WTC11 (cell line): ENCODE measurements around the gene WIZ. TPM values are rescaled to one million over a fixed set of nuclear protein-coding genes. Genes with fewer than 3 reads are reported as not detected.

Experiments used
- ATAC-seq: fragments of 200-7000 bp; cut with Tn5 transposase; 2 replicates; pipeline ENCODE4 v1.10.0; 2021; ENCODE audit warnings: mild to moderate bottlenecking, moderate library complexity
- CTCF ChIA-PET: fragments of 300-600 bp; sonication (Branson Sonifier 250); formaldehyde crosslinking; loops from one replicate; lab custom pipeline; 2021; ENCODE audit warnings: antibody characterized with exemption; lab: Charles Lee
- POLR2A ChIA-PET: fragments of 350-600 bp; sonication (Branson Sonifier 250); formaldehyde crosslinking; loops from one replicate; lab custom pipeline; 2021; ENCODE audit warnings: antibody characterized with exemption; lab: Charles Lee
- DNase-seq: peaks from one replicate; pipeline ENCODE4 v3.0.0; 2021; ENCODE audit warnings: low spot score
- H3K27ac Mint-ChIP-seq: 2 replicates; pipeline ENCODE4 v1.8.0; 2021; ENCODE audit warnings: mixed read lengths
- H3K27me3 Mint-ChIP-seq: 2 replicates; pipeline ENCODE4 v1.8.0; 2021; ENCODE audit warnings: low read depth, mild to moderate bottlenecking, moderate library complexity, mixed read lengths
- H3K36me3 Mint-ChIP-seq: 2 replicates; pipeline ENCODE4 v1.8.0; 2021; ENCODE audit warnings: mixed read lengths
- H3K4me1 Mint-ChIP-seq: 2 replicates; pipeline ENCODE4 v1.8.0; 2022; ENCODE audit warnings: mixed read lengths
- H3K4me3 Mint-ChIP-seq: 2 replicates; pipeline ENCODE4 v1.8.0; 2021; ENCODE audit warnings: mild to moderate bottlenecking, moderate library complexity, mixed read lengths
- H3K9me3 Mint-ChIP-seq: 2 replicates; pipeline ENCODE4 v1.8.0; 2021; ENCODE audit warnings: mixed read lengths
- ATF1 ChIP-seq: sonication (generic); formaldehyde crosslinking; IDR thresholded peaks from 2 replicates; pipeline ENCODE4 v1.8.1; 2023; ENCODE audit warnings: mild to moderate bottlenecking, moderate library complexity, missing genetic modification reagents
- E2F4 ChIP-seq: sonication (generic); formaldehyde crosslinking; IDR thresholded peaks from 2 replicates; pipeline ENCODE4 v1.8.1; 2022; ENCODE audit warnings: low read depth, mild to moderate bottlenecking, moderate library complexity, missing genetic modification reagents, borderline replicate concordance
- ESRRA ChIP-seq: sonication (generic); formaldehyde crosslinking; IDR thresholded peaks from 2 replicates; pipeline ENCODE4 v1.8.1; 2022; ENCODE audit warnings: mild to moderate bottlenecking, missing genetic modification reagents, borderline replicate concordance
- IRF1 ChIP-seq: sonication (generic); formaldehyde crosslinking; IDR thresholded peaks from 2 replicates; pipeline ENCODE4 v1.8.0; 2023; ENCODE audit warnings: missing genetic modification reagents
- IRF2 ChIP-seq: sonication (generic); formaldehyde crosslinking; IDR thresholded peaks from 2 replicates; pipeline ENCODE4 v1.8.0; 2022; ENCODE audit warnings: low read depth, missing genetic modification reagents, borderline replicate concordance
- KAT7 ChIP-seq: sonication (generic); formaldehyde crosslinking; IDR thresholded peaks from 2 replicates; pipeline ENCODE4 v1.8.1; 2023; ENCODE audit warnings: missing genetic modification reagents, mild to moderate bottlenecking, borderline replicate concordance
- MYBL2 ChIP-seq: sonication (generic); formaldehyde crosslinking; IDR thresholded peaks from 2 replicates; pipeline ENCODE4 v1.8.1; 2023; ENCODE audit warnings: mild to moderate bottlenecking, moderate library complexity, missing genetic modification reagents
- NR1H2 ChIP-seq: sonication (generic); formaldehyde crosslinking; IDR thresholded peaks from 2 replicates; pipeline ENCODE4 v1.9.0; 2021; ENCODE audit warnings: mild to moderate bottlenecking, moderate library complexity, missing genetic modification reagents
- SMAD3 ChIP-seq: sonication (generic); formaldehyde crosslinking; IDR thresholded peaks from 2 replicates; pipeline ENCODE4 v1.8.0; 2022; ENCODE audit warnings: missing genetic modification reagents, mild to moderate bottlenecking, borderline replicate concordance
- ZNF138 ChIP-seq: sonication (generic); formaldehyde crosslinking; conservative IDR thresholded peaks from 2 replicates; pipeline ENCODE4 v1.8.1; 2022; ENCODE audit warnings: mild to moderate bottlenecking, moderate library complexity, missing genetic modification reagents
- ZNF232 ChIP-seq: sonication (generic); formaldehyde crosslinking; IDR thresholded peaks from 2 replicates; pipeline ENCODE4 v1.8.0; 2022; ENCODE audit warnings: mild to moderate bottlenecking, missing genetic modification reagents
- ZNF396 ChIP-seq: fragments of 250-450 bp; sonication (Bioruptor Pico); IDR thresholded peaks from 2 replicates; pipeline ENCODE4 v1.8.0; 2021; ENCODE audit warnings: mild to moderate bottlenecking, moderate library complexity, borderline replicate concordance
- total RNA-seq: library from RNA; stranded (reverse); gene quantifications from 3 replicates; pipeline ENCODE4 v1.2.3, GENCODE V29; 2021
- TF ChIP-seq, protein P1 (sequence below): sonication (generic); formaldehyde crosslinking; IDR thresholded peaks from 2 replicates; pipeline ENCODE4 v1.8.1; 2023; ENCODE audit warnings: mild to moderate bottlenecking, missing genetic modification reagents, moderate library complexity
- TF ChIP-seq, protein P2 (sequence below): sonication (generic); formaldehyde crosslinking; IDR thresholded peaks from 2 replicates; pipeline ENCODE4 v1.8.0; 2022; ENCODE audit warnings: mild to moderate bottlenecking, missing genetic modification reagents
- TF ChIP-seq, protein P3 (sequence below): fragments of 250-450 bp; sonication (Bioruptor Pico); IDR thresholded peaks from 2 replicates; pipeline ENCODE4 v1.8.0; 2021; ENCODE audit warnings: mild to moderate bottlenecking
- TF ChIP-seq, protein P4 (sequence below): sonication (generic); formaldehyde crosslinking; conservative IDR thresholded peaks from 2 replicates; pipeline ENCODE4 v1.8.1; 2022; ENCODE audit warnings: mild to moderate bottlenecking, missing genetic modification reagents
- TF ChIP-seq, protein P5 (sequence below): sonication (generic); formaldehyde crosslinking; IDR thresholded peaks from 2 replicates; pipeline ENCODE4 v1.8.0; 2023; ENCODE audit warnings: mild to moderate bottlenecking, missing genetic modification reagents
- TF ChIP-seq, protein P6 (sequence below): fragments of 250-450 bp; sonication (Bioruptor Pico); IDR thresholded peaks from 2 replicates; pipeline ENCODE4 v1.9.0; 2021; ENCODE audit warnings: mild to moderate bottlenecking, borderline replicate concordance

The WIZ gene
- total RNA-seq, 1 experiment from 2014 or later, result 43.9 TPM

DNA sequence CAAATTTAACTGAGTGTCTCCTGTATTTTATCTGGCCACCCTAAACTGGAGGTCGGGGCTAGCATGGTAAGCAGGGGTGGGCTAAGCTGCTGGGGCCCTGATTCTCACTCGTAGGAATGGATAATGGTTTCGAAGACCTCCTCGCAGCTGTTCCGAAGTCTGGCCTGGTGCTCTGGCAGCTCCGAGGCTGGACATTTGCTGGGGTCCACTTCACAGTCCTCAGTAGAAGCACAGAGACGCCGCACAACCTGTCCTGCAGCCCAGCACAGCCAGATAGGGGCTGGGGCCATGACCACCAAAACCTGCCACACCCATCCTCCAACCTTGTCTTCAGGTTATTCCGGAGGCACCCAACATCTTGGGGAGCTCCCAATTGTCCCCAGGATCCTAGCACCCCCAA is 6.2 kb upstream of the WIZ start:
- Mint-ChIP-seq H3K4me3 (peak overlapping the region; percentile 56; the same call in 1 of the 2 replicates), H3K27ac (no peak overlapping the region), H3K9me3 (no peaks in the 10 kb centered on the region)

More for the DNA sequence above, 6.2 kb upstream of the WIZ start:
- DNase-seq (no peak), ATAC-seq (no peak)
- Mint-ChIP-seq H3K27me3 (peaks cover 88% of the 10 kb centered on the region), H3K36me3 (no peaks in the 10 kb centered on the region), H3K4me1 (peaks cover 21% of the 10 kb centered on the region)
- no peak for TF ChIP-seq E2F4 (CRISPR knock-in tag)
- TF ChIP-seq ATF1 (CRISPR knock-in tag), result no peak
- TF ChIP-seq ZNF396 (CRISPR knock-in tag), result no peak
- TF ChIP-seq, protein P1, sequence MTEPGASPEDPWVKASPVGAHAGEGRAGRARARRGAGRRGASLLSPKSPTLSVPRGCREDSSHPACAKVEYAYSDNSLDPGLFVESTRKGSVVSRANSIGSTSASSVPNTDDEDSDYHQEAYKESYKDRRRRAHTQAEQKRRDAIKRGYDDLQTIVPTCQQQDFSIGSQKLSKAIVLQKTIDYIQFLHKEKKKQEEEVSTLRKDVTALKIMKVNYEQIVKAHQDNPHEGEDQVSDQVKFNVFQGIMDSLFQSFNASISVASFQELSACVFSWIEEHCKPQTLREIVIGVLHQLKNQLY, result no peak
- TF ChIP-seq NR1H2, result no peak
- TF ChIP-seq, protein P2, sequence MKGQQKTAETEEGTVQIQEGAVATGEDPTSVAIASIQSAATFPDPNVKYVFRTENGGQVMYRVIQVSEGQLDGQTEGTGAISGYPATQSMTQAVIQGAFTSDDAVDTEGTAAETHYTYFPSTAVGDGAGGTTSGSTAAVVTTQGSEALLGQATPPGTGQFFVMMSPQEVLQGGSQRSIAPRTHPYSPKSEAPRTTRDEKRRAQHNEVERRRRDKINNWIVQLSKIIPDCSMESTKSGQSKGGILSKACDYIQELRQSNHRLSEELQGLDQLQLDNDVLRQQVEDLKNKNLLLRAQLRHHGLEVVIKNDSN, result no peak
- no peak for TF ChIP-seq IRF2 (CRISPR knock-in tag)
- TF ChIP-seq, protein P3, sequence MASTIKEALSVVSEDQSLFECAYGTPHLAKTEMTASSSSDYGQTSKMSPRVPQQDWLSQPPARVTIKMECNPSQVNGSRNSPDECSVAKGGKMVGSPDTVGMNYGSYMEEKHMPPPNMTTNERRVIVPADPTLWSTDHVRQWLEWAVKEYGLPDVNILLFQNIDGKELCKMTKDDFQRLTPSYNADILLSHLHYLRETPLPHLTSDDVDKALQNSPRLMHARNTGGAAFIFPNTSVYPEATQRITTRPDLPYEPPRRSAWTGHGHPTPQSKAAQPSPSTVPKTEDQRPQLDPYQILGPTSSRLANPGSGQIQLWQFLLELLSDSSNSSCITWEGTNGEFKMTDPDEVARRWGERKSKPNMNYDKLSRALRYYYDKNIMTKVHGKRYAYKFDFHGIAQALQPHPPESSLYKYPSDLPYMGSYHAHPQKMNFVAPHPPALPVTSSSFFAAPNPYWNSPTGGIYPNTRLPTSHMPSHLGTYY (CRISPR knock-in tag), result no peak
- no peak for TF ChIP-seq ZNF138 (CRISPR knock-in tag)
- TF ChIP-seq, protein P4, sequence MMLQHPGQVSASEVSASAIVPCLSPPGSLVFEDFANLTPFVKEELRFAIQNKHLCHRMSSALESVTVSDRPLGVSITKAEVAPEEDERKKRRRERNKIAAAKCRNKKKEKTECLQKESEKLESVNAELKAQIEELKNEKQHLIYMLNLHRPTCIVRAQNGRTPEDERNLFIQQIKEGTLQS (CRISPR knock-in tag), result no peak
- TF ChIP-seq KAT7 (CRISPR knock-in tag), result no peak
- TF ChIP-seq ESRRA (CRISPR knock-in tag), result no peak
- TF ChIP-seq, protein P5, sequence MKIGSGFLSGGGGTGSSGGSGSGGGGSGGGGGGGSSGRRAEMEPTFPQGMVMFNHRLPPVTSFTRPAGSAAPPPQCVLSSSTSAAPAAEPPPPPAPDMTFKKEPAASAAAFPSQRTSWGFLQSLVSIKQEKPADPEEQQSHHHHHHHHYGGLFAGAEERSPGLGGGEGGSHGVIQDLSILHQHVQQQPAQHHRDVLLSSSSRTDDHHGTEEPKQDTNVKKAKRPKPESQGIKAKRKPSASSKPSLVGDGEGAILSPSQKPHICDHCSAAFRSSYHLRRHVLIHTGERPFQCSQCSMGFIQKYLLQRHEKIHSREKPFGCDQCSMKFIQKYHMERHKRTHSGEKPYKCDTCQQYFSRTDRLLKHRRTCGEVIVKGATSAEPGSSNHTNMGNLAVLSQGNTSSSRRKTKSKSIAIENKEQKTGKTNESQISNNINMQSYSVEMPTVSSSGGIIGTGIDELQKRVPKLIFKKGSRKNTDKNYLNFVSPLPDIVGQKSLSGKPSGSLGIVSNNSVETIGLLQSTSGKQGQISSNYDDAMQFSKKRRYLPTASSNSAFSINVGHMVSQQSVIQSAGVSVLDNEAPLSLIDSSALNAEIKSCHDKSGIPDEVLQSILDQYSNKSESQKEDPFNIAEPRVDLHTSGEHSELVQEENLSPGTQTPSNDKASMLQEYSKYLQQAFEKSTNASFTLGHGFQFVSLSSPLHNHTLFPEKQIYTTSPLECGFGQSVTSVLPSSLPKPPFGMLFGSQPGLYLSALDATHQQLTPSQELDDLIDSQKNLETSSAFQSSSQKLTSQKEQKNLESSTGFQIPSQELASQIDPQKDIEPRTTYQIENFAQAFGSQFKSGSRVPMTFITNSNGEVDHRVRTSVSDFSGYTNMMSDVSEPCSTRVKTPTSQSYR (CRISPR knock-in tag), result no peak
- TF ChIP-seq ZNF232 (CRISPR knock-in tag), result no peak
- TF ChIP-seq SMAD3 (CRISPR knock-in tag), result no peak
- TF ChIP-seq IRF1 (CRISPR knock-in tag), result no peak
- TF ChIP-seq, protein P6, sequence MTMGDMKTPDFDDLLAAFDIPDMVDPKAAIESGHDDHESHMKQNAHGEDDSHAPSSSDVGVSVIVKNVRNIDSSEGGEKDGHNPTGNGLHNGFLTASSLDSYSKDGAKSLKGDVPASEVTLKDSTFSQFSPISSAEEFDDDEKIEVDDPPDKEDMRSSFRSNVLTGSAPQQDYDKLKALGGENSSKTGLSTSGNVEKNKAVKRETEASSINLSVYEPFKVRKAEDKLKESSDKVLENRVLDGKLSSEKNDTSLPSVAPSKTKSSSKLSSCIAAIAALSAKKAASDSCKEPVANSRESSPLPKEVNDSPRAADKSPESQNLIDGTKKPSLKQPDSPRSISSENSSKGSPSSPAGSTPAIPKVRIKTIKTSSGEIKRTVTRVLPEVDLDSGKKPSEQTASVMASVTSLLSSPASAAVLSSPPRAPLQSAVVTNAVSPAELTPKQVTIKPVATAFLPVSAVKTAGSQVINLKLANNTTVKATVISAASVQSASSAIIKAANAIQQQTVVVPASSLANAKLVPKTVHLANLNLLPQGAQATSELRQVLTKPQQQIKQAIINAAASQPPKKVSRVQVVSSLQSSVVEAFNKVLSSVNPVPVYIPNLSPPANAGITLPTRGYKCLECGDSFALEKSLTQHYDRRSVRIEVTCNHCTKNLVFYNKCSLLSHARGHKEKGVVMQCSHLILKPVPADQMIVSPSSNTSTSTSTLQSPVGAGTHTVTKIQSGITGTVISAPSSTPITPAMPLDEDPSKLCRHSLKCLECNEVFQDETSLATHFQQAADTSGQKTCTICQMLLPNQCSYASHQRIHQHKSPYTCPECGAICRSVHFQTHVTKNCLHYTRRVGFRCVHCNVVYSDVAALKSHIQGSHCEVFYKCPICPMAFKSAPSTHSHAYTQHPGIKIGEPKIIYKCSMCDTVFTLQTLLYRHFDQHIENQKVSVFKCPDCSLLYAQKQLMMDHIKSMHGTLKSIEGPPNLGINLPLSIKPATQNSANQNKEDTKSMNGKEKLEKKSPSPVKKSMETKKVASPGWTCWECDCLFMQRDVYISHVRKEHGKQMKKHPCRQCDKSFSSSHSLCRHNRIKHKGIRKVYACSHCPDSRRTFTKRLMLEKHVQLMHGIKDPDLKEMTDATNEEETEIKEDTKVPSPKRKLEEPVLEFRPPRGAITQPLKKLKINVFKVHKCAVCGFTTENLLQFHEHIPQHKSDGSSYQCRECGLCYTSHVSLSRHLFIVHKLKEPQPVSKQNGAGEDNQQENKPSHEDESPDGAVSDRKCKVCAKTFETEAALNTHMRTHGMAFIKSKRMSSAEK (CRISPR knock-in tag), result no peak
- TF ChIP-seq MYBL2 (CRISPR knock-in tag), result no peak
- ChIA-PET POLR2A (interaction anchor here (2.1 kb wide), 1 partner anchor 37 kb away, joined by 11 read pairs; the partner anchor contains the start of gene AKAP8L), CTCF (interaction anchor here (1.3 to 4.1 kb wide), 6 partner anchors 23 to 354 kb away, joined by 3 to 46 read pairs (median 8); partner anchors contain the start of gene AKAP8L)
